Measurements from ENCODE around the gene ZNF775. TPM values are rescaled to one million over a fixed set of nuclear protein-coding genes. Genes with fewer than 3 reads are reported as not detected.

The ZNF775 gene
- total RNA-seq, 1 experiment from 2014 or later = 8.2 TPM

DNA sequence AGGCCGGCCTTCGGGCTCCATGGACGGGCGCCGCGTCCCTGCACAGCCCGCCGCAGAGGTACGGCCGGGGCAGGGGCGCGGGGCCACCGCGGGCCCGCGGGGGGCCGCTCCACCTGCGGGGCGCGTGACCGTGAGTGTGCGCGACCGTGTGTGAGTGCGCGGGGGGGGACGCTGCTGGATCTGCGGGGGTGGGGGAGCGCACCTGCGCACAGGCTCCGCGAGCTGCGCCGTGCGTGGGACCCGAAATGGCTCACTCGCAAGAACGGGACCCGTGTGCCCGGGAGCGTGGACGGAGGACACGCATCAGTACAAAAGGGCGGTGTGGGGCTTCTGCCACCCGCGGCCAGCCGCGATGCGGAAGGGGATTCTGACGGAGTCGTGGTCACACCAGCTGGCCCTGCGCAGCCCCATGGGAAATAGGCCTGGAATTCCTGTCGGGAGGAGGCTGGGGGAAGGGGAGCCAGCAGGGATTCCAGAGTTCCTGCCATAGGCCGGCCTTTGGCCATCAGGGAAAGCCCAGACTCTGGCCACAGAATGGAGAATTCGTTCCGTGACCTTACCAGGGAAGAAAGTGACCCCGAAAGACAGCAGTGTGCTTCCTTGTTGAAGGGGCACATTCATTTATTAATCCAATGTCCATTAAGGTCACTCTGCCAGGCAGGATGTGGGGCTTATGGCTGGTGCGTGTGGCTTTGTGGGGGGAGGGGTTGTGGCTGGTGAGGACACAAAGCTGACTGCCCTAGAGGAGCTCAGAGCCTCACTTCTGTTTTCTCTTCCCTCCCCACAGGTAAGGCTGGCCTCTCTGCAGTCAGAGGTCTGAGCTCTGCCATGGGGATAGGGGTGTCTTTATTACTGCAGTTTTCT is 10.0 kb upstream of the ZNF775 start:
- peak; percentile 53 for DNase-seq (ENCODE audit: low read depth)

DNA sequence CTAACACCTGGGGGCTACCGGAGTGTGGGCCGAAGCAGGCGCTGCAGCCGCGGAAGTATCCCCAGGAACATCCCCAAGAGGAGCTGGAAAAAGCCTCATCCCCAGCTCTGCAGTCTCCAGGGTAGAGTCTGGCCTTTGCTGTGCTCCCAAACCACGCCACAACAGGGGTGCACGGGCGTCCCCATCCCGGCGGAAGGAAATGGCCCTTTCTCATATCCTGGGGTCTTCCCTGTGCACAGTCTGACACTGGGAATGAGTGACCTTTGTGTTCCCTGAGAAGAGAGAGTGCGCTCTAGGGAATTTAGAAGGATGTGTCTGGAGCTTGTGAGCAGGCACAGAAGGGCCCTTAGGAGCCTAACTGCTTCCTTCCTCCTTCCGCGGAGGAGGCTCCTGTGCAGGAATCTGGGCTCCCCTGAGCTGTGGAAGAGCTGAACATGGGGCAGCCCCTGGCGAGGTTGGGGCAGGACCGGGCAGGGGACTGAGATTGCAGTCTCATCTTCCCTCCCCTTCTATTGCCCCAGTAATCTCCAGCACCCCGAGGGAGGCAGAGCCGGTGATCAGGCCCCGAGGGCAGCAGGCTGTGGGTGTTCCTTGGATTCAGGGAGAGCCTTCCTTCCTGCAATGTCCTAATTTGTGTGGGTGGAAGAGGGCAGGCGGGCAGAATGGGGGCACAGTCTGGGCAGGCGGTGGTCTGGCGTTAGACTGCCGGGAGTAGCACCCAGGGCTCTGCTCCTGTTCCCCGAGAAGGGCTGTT is 9.2 kb upstream of the ZNF775 start:
- DNase-seq (ENCODE audit: low read depth) = no peak

GRCh38 chr7:150370612-150371071 is 8.5 kb upstream of the ZNF775 start:
- DNase-seq (ENCODE audit: low read depth) = no peak

DNA sequence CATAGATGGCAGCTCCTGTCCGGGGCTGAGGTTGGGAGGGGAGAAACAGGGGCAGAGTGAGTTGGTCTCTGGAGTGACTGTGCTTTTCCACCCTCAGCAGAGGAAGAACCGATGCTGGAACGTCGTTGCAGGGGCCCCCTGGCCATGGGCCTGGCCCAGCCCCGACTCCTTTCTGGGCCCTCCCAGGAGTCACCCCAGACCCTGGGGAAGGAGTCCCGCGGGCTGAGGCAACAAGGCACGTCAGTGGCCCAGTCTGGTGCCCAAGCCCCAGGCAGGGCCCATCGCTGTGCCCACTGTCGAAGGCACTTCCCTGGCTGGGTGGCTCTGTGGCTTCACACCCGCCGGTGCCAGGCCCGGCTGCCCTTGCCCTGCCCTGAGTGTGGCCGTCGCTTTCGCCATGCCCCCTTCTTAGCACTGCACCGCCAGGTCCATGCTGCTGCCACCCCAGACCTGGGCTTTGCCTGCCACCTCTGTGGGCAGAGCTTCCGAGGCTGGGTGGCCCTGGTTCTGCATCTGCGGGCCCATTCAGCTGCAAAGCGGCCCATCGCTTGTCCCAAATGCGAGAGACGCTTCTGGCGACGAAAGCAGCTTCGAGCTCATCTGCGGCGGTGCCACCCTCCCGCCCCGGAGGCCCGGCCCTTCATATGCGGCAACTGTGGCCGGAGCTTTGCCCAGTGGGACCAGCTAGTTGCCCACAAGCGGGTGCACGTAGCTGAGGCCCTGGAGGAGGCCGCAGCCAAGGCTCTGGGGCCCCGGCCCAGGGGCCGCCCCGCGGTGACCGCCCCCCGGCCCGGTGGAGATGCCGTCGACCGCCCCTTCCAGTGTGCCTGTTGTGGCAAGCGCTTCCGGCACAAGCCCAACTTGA is 7.8 kb upstream of the ZNF775 start:
- no peak for DNase-seq (ENCODE audit: low read depth)

DNA sequence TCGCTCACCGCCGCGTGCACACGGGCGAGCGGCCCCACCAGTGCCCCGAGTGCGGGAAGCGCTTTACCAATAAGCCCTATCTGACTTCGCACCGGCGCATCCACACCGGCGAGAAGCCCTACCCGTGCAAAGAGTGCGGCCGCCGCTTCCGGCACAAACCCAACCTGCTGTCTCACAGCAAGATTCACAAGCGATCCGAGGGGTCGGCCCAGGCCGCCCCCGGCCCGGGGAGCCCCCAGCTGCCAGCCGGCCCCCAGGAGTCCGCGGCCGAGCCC is 7.2 kb upstream of the ZNF775 start:
- no peak for DNase-seq (ENCODE audit: low read depth)

- DNase-seq (ENCODE audit: low read depth) = no peak
These were observed 6.7 kb upstream of the ZNF775 start for GRCh38 chr7:150372271-150373048.

- no peak for DNase-seq (ENCODE audit: low read depth)
These were observed 5.9 kb upstream of the ZNF775 start for GRCh38 chr7:150373049-150373801.

DNA sequence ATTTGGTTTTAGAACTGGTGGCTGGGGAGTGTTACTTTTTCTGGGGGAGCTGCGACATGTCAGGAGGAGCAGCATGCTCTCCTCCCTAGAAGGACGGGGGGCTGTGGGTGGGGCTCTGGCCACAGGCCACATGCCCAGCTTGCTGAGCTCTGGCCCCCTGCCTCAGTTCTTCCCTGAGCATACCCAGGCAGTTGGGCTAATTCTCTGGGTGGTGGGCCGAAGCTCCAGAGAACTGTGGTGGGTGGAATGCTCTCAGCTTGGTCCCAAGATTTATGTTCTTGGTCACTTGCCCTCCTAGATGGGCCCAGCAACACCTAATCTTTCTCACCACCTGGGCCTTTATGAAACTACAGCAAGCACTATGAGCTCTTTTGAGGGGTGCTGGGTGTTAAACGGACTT is 5.1 kb upstream of the ZNF775 start:
- DNase-seq (ENCODE audit: low read depth) = no peak

DNA sequence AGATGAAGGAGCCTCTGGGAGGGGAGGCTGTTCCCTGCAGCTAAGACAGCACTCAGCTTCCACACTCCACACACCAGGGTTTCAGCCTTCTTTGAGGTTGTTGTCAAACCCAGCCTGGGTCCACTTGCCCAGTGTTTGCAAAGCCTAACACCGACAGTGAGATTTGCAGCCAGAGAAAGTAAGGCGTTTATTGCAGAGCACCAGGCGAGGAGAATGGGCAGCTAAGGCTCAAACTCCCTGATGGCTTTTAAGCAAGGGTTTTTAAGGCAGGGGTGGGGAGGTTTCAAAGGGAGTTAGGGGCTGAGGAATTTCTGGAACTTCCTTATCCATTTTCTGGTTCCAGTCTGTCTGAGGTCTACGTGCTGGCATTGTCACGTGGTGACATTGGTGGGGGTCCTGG is 4.7 kb upstream of the ZNF775 start:
- DNase-seq (ENCODE audit: low read depth) = no peak

DNA sequence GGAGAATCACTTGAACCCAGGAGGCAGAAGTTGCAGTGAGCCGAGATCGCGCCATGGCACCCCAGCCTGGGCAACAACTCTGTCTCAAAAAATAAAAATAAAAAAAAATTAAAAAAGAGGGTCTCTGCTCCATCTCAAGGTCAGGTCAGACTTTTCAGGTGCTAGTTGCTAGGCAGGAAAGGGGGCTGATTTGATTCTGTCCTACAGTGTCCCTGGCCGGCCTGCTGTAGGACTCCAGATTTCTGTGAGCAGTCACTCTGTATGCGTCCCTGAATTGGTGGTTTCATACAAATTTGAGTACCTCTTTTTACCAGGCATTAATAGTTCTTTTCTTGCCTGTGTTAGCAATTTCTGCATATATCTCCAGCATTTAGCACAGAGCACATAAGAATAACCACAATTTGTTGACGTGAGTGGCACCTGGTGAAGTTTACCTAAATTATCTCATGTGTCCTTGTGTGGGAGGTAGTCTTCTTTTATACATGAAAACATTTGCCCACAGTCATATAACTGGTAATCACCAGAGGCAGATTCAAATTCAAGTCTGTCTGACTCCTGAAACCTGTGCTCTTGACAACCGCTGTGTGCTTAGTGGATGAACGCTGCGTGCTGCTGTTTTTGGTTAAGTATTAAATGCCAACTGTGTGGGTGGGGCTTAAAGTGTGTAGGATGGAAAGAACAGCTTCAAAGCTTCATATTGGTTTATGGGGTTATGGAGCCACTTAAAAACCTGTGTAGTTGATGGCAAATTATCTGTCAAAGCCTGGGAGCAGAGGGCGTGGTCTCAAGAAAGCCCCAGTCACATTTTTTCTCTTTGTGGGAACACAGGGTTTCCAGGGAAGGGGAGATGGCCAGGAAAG is 3.2 kb upstream of the ZNF775 start:
- DNase-seq (ENCODE audit: low read depth) = no peak

- no peak for DNase-seq (ENCODE audit: low read depth)
These were observed 2.6 kb upstream of the ZNF775 start for GRCh38 chr7:150376560-150376959.

- no peak for DNase-seq (ENCODE audit: low read depth)
These were observed 1.9 kb upstream of the ZNF775 start for GRCh38 chr7:150377196-150377595.

- no peak for DNase-seq (ENCODE audit: low read depth)
These were observed 1.5 kb upstream of the ZNF775 start for GRCh38 chr7:150377635-150378034.

- DNase-seq (ENCODE audit: low read depth) = peak; percentile 86
These were observed 846 bp upstream of the ZNF775 start for GRCh38 chr7:150378115-150378852.

DNA sequence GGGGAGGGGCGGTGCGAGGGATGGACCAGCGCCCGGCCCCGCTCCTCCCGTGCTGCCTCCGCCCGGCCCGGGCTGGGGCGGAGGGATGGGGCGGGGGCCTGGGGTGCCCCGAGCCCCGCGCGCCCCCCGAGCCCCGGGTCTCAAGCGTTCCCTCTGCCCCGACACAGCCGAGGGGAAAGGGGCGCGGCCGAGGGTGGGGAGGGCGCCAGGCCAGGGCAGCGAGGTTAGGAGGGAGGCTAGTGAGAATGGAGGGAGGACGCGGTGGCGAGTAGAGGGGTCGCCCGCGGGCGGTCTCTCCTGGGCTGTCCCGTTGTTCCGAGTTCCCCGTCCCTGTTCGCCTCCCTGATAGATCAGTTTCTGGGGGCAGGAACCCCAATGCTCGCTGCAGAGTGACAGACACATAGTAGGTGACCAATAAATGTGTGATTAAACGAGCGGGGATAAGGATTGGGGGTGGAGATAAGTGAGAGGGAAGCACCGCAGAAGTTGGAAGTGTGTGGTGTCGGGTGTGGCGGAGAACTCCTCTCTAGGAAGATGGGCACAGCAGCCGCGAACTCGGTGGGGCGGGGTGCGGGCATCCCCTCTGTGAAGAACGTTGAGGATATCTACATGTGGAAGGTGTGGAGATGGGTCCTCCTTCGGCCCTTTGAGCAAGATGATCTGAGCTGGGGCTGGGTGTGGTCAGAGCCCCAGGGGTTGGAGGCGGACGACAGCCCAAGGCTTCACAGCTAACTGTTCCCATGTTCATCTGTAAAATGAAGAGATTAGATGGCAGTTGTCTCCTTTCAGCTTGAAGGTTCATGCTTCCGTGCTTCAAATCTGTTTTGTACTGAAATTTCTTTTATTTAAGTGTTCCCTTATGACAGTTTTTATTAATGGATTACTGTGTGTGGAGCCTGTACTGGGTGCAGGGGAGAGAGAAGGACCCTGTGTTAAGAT is 580 bp downstream of the ZNF775 start:
- DNase-seq (ENCODE audit: low read depth) = no peak

GRCh38 chr7:150380463-150380862 is 1.3 kb downstream of the ZNF775 start:
- no peak for DNase-seq (ENCODE audit: low read depth)

- no peak for DNase-seq (ENCODE audit: low read depth)
These were observed 2.0 kb downstream of the ZNF775 start for GRCh38 chr7:150381096-150381495.

GRCh38 chr7:150381785-150382122 is 2.6 kb downstream of the ZNF775 start:
- no peak for DNase-seq (ENCODE audit: low read depth)
